Trophoblast cell (in vitro differentiated cells and primary cell): ENCODE measurements around the gene COL9A2.

Source experiments
- DNase-seq, 2 donors: peaks; one replicate each; pipeline ENCODE4 v3.0.0-alpha.2; 2016
- H2AFZ ChIP-seq: 2 replicates; pipeline ENCODE4 v1.6.1; 2013; ENCODE audit warnings: low read length, moderate library complexity, mild to moderate bottlenecking; ENCODE audit not compliant: insufficient read depth, poor library complexity
- H2AK5ac ChIP-seq: 2 replicates; pipeline ENCODE4 v1.6.1; 2013; ENCODE audit warnings: mild to moderate bottlenecking, low read length
- H2BK120ac ChIP-seq: 2 replicates; pipeline ENCODE4 v1.6.1; 2013; ENCODE audit warnings: low read length, mild to moderate bottlenecking, moderate library complexity; ENCODE audit not compliant: insufficient read depth, poor library complexity
- H2BK12ac ChIP-seq: 2 replicates; pipeline ENCODE4 v1.6.1; 2013; ENCODE audit warnings: mild to moderate bottlenecking, low read length, moderate library complexity
- H2BK5ac ChIP-seq: 2 replicates; pipeline ENCODE4 v1.6.1; 2013; ENCODE audit warnings: low read length, low read depth, moderate library complexity, mild to moderate bottlenecking; ENCODE audit not compliant: poor library complexity
- H3K14ac ChIP-seq: 2 replicates; pipeline ENCODE4 v1.6.1; 2013; ENCODE audit warnings: mild to moderate bottlenecking, low read length
- H3K18ac ChIP-seq: 2 replicates; pipeline ENCODE4 v1.6.1; 2013; ENCODE audit warnings: mild to moderate bottlenecking, low read length
- H3K23ac ChIP-seq: 2 replicates; pipeline ENCODE4 v1.6.1; 2013; ENCODE audit warnings: low read length
- H3K27ac ChIP-seq: 2 replicates; pipeline ENCODE4 v1.5.1; 2013; ENCODE audit warnings: low read depth, mild to moderate bottlenecking, inconsistent platforms, low read length, moderate library complexity
- H3K27me3 ChIP-seq: 2 replicates; pipeline ENCODE4 v1.6.1; 2013; ENCODE audit warnings: inconsistent platforms, mild to moderate bottlenecking, low read length, moderate library complexity; ENCODE audit not compliant: insufficient read depth
- H3K36me3 ChIP-seq, 2 experiments: 1 replicate in 1 of 2; 2 replicates in 1 of 2; pipeline ENCODE4 v1.6.1; 2013; ENCODE audit warnings: low read length in 2 of 2, mild to moderate bottlenecking in 2 of 2, moderate library complexity in 1 of 2; ENCODE audit not compliant: insufficient read depth in 2 of 2, control insufficient read depth in 1 of 2
- H3K4ac ChIP-seq: 2 replicates; pipeline ENCODE4 v1.6.1; 2013; ENCODE audit warnings: low read depth, mild to moderate bottlenecking, low read length, moderate library complexity
- H3K4me1 ChIP-seq, 2 experiments: 1 replicate in 1 of 2; 2 replicates in 1 of 2; pipeline ENCODE4 v1.6.1; 2013; ENCODE audit warnings: low read length in 2 of 2, mild to moderate bottlenecking in 2 of 2, moderate library complexity in 1 of 2; ENCODE audit not compliant: insufficient read depth in 2 of 2, control insufficient read depth in 1 of 2
- H3K4me2 ChIP-seq: 2 replicates; pipeline ENCODE4 v1.6.1; 2013; ENCODE audit warnings: inconsistent platforms, mild to moderate bottlenecking, low read length, moderate library complexity
- H3K4me3 ChIP-seq: 2 replicates; pipeline ENCODE4 v1.5.1; 2013; ENCODE audit warnings: mild to moderate bottlenecking, low read depth, low read length, inconsistent platforms
- H3K79me1 ChIP-seq: one replicate; pipeline ENCODE4 v1.6.1; 2013; ENCODE audit warnings: low read length
- H3K79me2 ChIP-seq: 2 replicates; pipeline ENCODE4 v1.6.1; 2013; ENCODE audit warnings: low read length, mild to moderate bottlenecking; ENCODE audit not compliant: control insufficient read depth, insufficient read depth, poor library complexity
- H3K9ac ChIP-seq: 2 replicates; pipeline ENCODE4 v1.6.1; 2013; ENCODE audit warnings: mild to moderate bottlenecking, low read length
- H3K9me3 ChIP-seq: 2 replicates; pipeline ENCODE4 v1.6.1; 2013; ENCODE audit warnings: low read depth, mild to moderate bottlenecking, control low read depth, inconsistent platforms, low read length; ENCODE audit not compliant: insufficient read depth
- H4K12ac ChIP-seq: 2 replicates; pipeline ENCODE4 v1.6.1; 2013; ENCODE audit warnings: low read depth, mild to moderate bottlenecking, low read length, moderate library complexity
- H4K8ac ChIP-seq: 2 replicates; pipeline ENCODE4 v1.6.1; 2013; ENCODE audit warnings: low read depth, mild to moderate bottlenecking, low read length, moderate library complexity
- H4K91ac ChIP-seq: one replicate; pipeline ENCODE4 v1.6.1; 2013; ENCODE audit warnings: low read depth, mild to moderate bottlenecking, low read length, moderate library complexity
- WGBS: extraction: QIAGEN DNeasy Blood & Tissue Kit; methylation state at CpG from one replicate; pipeline ENCODE4 v1.1.7; 2013; ENCODE audit warnings: missing lambda C conversion rate; ENCODE audit not compliant: insufficient read length, insufficient coverage; ENCODE audit errors: extremely low coverage; 5-methylcytosine and 5-hydroxymethylcytosine counted together

COL9A2 gene

DNA sequence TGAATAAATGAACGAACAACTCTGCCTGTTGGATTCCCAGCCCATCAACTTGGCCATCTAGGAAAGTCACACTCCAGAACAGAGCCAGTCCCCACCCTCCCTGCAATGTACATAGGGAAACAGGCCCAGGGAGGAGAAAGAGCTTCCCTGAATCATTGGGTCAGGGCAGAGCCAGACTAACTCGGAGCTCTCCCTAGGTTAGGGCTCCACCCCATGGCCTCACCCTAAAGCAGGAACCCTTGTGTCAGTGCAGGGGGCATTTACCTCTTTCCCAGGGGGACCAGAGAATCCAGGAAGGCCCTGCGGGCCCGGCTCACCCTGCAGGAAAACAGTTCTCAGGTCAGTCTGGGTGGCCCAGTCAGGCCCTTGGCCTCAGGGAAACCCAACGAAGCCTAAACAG lies 11.6 kb downstream of the COL9A2 start:
- peak overlapping the region; percentile 40 for H2BK120ac ChIP-seq
- H3K4me2 ChIP-seq: no peak overlapping the region
- H3K9ac ChIP-seq: no peak overlapping the region
- peak overlapping the region; percentile 76 for H4K91ac ChIP-seq
- H3K14ac ChIP-seq: peak overlapping the region; percentile 31
- no peak overlapping the region for H2AK5ac ChIP-seq
- H3K79me2 ChIP-seq: peaks cover 6% of the 10 kb centered on the region
- H3K9me3 ChIP-seq: no peaks in the 10 kb centered on the region
- H3K4me3 ChIP-seq: no peak overlapping the region
- peak in 1 of 2 donors; percentile 29 for DNase-seq
- WGBS: no CpG with 5 or more reads among the region's 5 CpGs
- no peak overlapping the region for H3K18ac ChIP-seq
- H2BK12ac ChIP-seq: peak overlapping the region; percentile 73
- H3K4ac ChIP-seq: peak overlapping the region; percentile 30
- no peaks in the 10 kb centered on the region for H3K27me3 ChIP-seq
- peaks cover 17% of the 10 kb centered on the region for H3K79me1 ChIP-seq
- H3K27ac ChIP-seq: peak overlapping the region; percentile 46
- H3K23ac ChIP-seq: no peak overlapping the region
- H4K12ac ChIP-seq: no peak overlapping the region
- peaks cover 19 to 23% of the 10 kb centered on the region in 2 experiments for H3K4me1 ChIP-seq
- H2AFZ ChIP-seq: no peak overlapping the region
- H3K36me3 ChIP-seq: no peaks in the 10 kb centered on the region
- no peak overlapping the region for H4K8ac ChIP-seq
- peak overlapping the region; percentile 67 for H2BK5ac ChIP-seq

DNA sequence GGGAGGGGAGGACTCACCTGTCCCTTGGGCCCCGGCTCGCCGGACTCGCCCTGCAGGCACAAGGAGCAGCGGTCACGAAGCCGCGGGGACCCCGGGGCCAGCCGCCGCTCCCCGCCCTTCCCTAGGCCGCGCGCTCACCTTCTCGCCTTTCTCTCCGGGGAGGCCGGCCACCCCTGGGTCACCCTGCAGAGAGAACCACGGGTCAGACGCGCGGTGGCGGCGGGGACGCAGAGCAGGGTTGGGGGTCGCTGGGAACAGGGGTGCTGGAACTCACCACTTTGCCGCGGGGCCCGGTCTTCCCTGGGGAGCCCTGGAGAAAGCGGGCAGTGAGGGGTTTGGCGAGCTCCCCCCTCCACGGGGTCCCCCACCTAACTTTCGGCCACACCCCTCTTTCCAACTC lies 13.3 kb downstream of the COL9A2 start:
- Histone ChIP-seq H3K4me2 (no peak overlapping the region), H3K18ac (peak overlapping the region; percentile 47), H3K4ac (no peak overlapping the region), H3K9ac (no peak overlapping the region), H3K79me1 (peaks cover 17% of the 10 kb centered on the region), H2BK12ac (peak overlapping the region; percentile 28), H3K14ac (no peak overlapping the region), H3K4me3 (no peak overlapping the region), H4K12ac (no peak overlapping the region), H2BK5ac (no peak overlapping the region), H3K9me3 (no peaks in the 10 kb centered on the region), H2AFZ (no peak overlapping the region), H3K4me1 (peaks cover 19 to 23% of the 10 kb centered on the region in 2 experiments), H2BK120ac (peak overlapping the region; percentile 43), H3K27me3 (no peaks in the 10 kb centered on the region), H3K27ac (no peak overlapping the region), H3K23ac (no peak overlapping the region), H3K36me3 (no peaks in the 10 kb centered on the region), H2AK5ac (peak overlapping the region; percentile 71), H4K91ac (peak overlapping the region; percentile 62), H4K8ac (peak overlapping the region; percentile 33), H3K79me2 (peaks cover 6% of the 10 kb centered on the region)
- no peak for DNase-seq
- WGBS: no CpG with 5 or more reads among the region's 33 CpGs

- Histone ChIP-seq H2AFZ (no peak overlapping the region), H3K4me3 (no peak overlapping the region), H4K8ac (no peak overlapping the region), H4K91ac (no peak overlapping the region), H3K18ac (no peak overlapping the region), H2BK5ac (no peak overlapping the region), H3K4me1 (peaks cover 19 to 23% of the 10 kb centered on the region in 2 experiments), H3K23ac (no peak overlapping the region), H2BK12ac (no peak overlapping the region), H3K27me3 (no peaks in the 10 kb centered on the region), H3K14ac (no peak overlapping the region), H2BK120ac (no peak overlapping the region), H3K4ac (no peak overlapping the region), H3K36me3 (no peaks in the 10 kb centered on the region), H2AK5ac (no peak overlapping the region), H3K79me2 (peaks cover 6% of the 10 kb centered on the region), H3K9ac (no peak overlapping the region), H3K9me3 (no peaks in the 10 kb centered on the region), H4K12ac (no peak overlapping the region), H3K27ac (no peak overlapping the region), H3K4me2 (no peak overlapping the region), H3K79me1 (peaks cover 17% of the 10 kb centered on the region)
- WGBS: no CpG with 5 or more reads among the region's 38 CpGs
- no peak for DNase-seq
Measured at GRCh38 chr1:40303051-40303771, 13.9 kb downstream of the COL9A2 start.

- H3K23ac ChIP-seq: no peak overlapping the region
- WGBS: no CpG with 5 or more reads among the region's 13 CpGs
- no peak overlapping the region for H4K8ac ChIP-seq
Measured at GRCh38 chr1:40302475-40302874, 14.6 kb downstream of the COL9A2 start.

More at GRCh38 chr1:40302475-40302874, 14.6 kb downstream of the COL9A2 start:
- H3K79me1 ChIP-seq: peaks cover 14% of the 10 kb centered on the region
- H2AFZ ChIP-seq: no peak overlapping the region
- no peak overlapping the region for H3K18ac ChIP-seq
- H3K9me3 ChIP-seq: no peaks in the 10 kb centered on the region
- no peak overlapping the region for H4K12ac ChIP-seq
- no peak overlapping the region for H3K27ac ChIP-seq
- no peak overlapping the region for H2BK120ac ChIP-seq
- peaks cover 6% of the 10 kb centered on the region for H3K79me2 ChIP-seq
- no peak overlapping the region for H3K14ac ChIP-seq
- H2BK5ac ChIP-seq: no peak overlapping the region
- H3K36me3 ChIP-seq: no peaks in the 10 kb centered on the region
- H3K4me2 ChIP-seq: no peak overlapping the region
- no peaks in the 10 kb centered on the region for H3K27me3 ChIP-seq
- no peak overlapping the region for H2AK5ac ChIP-seq
- no peak overlapping the region for H3K4me3 ChIP-seq
- no peak overlapping the region for H3K4ac ChIP-seq
- no peak overlapping the region for H3K9ac ChIP-seq
- H2BK12ac ChIP-seq: no peak overlapping the region
- H3K4me1 ChIP-seq: peaks cover 19 to 20% of the 10 kb centered on the region in 2 experiments
- no peak for DNase-seq
- H4K91ac ChIP-seq: no peak overlapping the region
